ENCODE results near the gene EEF1G.

DNA sequence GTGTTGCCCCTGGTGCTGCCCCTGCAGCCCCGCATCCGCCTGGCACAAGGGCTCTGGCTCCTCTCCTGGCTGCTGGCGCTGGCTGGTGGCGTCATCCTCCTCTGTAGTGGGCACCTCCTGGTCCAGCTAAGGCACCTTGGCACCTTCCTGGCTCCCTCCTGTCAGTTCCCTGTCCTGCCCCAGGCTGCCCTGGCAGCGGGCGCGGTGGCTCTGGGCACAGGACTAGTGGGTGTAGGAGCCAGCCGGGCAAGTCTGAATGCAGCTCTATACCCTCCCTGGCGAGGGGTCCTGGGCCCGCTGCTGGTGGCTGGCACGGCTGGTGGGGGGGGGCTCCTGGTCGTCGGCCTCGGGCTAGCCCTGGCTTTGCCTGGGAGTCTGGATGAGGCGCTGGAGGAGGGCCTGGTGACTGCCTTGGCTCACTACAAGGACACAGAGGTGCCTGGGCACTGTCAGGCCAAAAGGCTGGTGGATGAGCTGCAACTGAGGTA lies 39.6 kb upstream of the EEF1G start:
- TF ChIP-seq, protein P1, sequence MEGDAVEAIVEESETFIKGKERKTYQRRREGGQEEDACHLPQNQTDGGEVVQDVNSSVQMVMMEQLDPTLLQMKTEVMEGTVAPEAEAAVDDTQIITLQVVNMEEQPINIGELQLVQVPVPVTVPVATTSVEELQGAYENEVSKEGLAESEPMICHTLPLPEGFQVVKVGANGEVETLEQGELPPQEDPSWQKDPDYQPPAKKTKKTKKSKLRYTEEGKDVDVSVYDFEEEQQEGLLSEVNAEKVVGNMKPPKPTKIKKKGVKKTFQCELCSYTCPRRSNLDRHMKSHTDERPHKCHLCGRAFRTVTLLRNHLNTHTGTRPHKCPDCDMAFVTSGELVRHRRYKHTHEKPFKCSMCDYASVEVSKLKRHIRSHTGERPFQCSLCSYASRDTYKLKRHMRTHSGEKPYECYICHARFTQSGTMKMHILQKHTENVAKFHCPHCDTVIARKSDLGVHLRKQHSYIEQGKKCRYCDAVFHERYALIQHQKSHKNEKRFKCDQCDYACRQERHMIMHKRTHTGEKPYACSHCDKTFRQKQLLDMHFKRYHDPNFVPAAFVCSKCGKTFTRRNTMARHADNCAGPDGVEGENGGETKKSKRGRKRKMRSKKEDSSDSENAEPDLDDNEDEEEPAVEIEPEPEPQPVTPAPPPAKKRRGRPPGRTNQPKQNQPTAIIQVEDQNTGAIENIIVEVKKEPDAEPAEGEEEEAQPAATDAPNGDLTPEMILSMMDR (IDR thresholded peaks at IDR 0.05; ENCODE audit: low read depth, low read length) = no peak
- no peak for TF ChIP-seq POLR2A (IDR thresholded peaks at IDR 0.05; ENCODE audit: extremely low read depth, insufficient read length)
- no peak for TF ChIP-seq MAX (IDR thresholded peaks at IDR 0.05; ENCODE audit: low read depth, low read length)
- TF ChIP-seq MYC (IDR thresholded peaks at IDR 0.05; ENCODE audit: low read depth, low read length) = no peak
